AG04450 (cell line): ENCODE data around the gene LRMDA. TPM values are rescaled to one million over a fixed set of nuclear protein-coding genes. Genes with fewer than 3 reads are reported as not detected.

Source experiments
- CTCF ChIA-PET: fragments of 300-600, 350-600 bp; formaldehyde crosslinking; extraction: SDS; loops from one replicate; lab custom pipeline; 2022; ENCODE audit warnings: antibody characterized with exemption, inconsistent platforms; lab: Charles Lee
- POLR2A ChIA-PET: fragments of 350-600 bp; formaldehyde crosslinking; extraction: SDS; loops from one replicate; lab custom pipeline; 2021; ENCODE audit warnings: antibody characterized with exemption, inconsistent platforms; lab: Yijun Ruan, JAX
- DNase-seq: peaks from one replicate; pipeline ENCODE4 v3.0.0-alpha.2; 2011; ENCODE audit warnings: low read depth, low spot score
- H3K27ac ChIP-seq: one replicate; pipeline ENCODE4 v1.5.1; 2012; ENCODE audit warnings: low read depth, low read length, control low read depth
- H3K27me3 ChIP-seq: one replicate; pipeline ENCODE4 v1.6.0; 2012; ENCODE audit warnings: low read length; ENCODE audit not compliant: control insufficient read depth, insufficient read depth
- H3K4me3 ChIP-seq: 2 replicates; pipeline ENCODE4 v1.5.1; 2011; ENCODE audit warnings: mild to moderate bottlenecking, low read depth, low read length, control low read depth
- H3K9me3 ChIP-seq: 2 replicates; pipeline ENCODE4 v1.5.1; 2012; ENCODE audit warnings: low read length; ENCODE audit not compliant: control insufficient read depth, insufficient read depth
- polyA plus RNA-seq: library from polyadenylated mRNA; depleted of rRNA; stranded (reverse); fragments of >200 nt; gene quantifications from 2 replicates; pipeline ENCODE4 v1.2.3, GENCODE V29; 2011
- TF ChIP-seq, protein P1 (sequence below): IDR thresholded peaks from 2 replicates; pipeline ENCODE4 v1.5.1; 2011; ENCODE audit warnings: low read depth, low read length, control low read depth, inconsistent platforms

LRMDA gene
- polyA plus RNA-seq, 1 experiment, result 0.12 TPM

DNA sequence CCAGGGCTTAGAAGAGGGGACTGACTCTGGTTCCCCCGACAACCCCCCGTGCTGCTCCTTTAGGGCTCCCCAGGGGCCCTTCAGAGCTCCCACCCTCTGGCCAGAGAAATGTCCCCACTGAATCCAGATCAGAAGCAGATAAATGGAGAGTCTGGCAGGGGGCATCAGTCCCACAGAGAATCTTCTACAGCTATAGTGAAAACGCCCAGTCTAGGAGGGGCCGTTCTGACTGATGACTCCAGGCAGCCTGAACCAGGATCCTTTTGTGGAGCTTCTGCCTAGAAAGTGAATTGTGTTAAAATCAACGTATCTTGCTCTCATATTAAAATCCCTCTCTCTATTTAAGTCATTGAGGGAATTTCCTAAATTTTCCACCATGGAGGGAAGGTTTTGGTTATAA, 471.4 kb downstream of the LRMDA start:
- TF ChIP-seq, protein P1, sequence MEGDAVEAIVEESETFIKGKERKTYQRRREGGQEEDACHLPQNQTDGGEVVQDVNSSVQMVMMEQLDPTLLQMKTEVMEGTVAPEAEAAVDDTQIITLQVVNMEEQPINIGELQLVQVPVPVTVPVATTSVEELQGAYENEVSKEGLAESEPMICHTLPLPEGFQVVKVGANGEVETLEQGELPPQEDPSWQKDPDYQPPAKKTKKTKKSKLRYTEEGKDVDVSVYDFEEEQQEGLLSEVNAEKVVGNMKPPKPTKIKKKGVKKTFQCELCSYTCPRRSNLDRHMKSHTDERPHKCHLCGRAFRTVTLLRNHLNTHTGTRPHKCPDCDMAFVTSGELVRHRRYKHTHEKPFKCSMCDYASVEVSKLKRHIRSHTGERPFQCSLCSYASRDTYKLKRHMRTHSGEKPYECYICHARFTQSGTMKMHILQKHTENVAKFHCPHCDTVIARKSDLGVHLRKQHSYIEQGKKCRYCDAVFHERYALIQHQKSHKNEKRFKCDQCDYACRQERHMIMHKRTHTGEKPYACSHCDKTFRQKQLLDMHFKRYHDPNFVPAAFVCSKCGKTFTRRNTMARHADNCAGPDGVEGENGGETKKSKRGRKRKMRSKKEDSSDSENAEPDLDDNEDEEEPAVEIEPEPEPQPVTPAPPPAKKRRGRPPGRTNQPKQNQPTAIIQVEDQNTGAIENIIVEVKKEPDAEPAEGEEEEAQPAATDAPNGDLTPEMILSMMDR, result no peak
- POLR2A ChIA-PET, result no interaction called here
- no peaks in the 10 kb centered on the region for H3K27me3 ChIP-seq
- H3K27ac ChIP-seq, result no peak overlapping the region
- H3K4me3 ChIP-seq, result no peak overlapping the region
- DNase-seq, result no peak
- H3K9me3 ChIP-seq, result no peaks in the 10 kb centered on the region
- CTCF ChIA-PET, result no interaction called here

- no peaks in the 10 kb centered on the region for H3K27me3 ChIP-seq
- POLR2A ChIA-PET, result no interaction called here
Measured at GRCh38 chr10:75904499-75905283, 473.3 kb downstream of the LRMDA start.

DNA sequence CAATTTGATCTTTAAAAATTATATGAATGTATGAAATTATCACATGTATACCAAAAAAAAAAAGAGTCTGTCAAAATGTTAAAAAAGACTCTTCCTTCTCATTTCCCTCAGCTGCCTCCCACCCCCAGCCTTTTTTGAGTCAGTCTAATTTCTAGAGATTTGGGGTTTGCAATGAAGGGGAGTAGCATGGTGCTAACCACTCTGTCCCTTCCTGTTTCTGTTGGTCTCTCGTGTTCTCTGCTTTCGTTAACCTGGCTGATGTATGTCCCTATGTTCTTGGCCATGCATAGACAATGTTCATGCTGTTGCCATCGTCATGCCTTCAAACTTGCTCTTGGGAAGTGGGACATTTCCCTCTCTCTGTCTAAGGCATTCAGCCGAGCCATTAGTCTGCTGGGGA, 474.1 kb downstream of the LRMDA start:
- ChIA-PET POLR2A (no interaction called here), CTCF (no interaction called here)
- no peak overlapping the region for H3K4me3 ChIP-seq
- TF ChIP-seq, protein P1, result no peak
- no peaks in the 10 kb centered on the region for H3K9me3 ChIP-seq
- H3K27me3 ChIP-seq, result no peaks in the 10 kb centered on the region
- no peak for DNase-seq
- H3K27ac ChIP-seq, result no peak overlapping the region

More at GRCh38 chr10:75904499-75905283, 473.3 kb downstream of the LRMDA start:
- no peaks in the 10 kb centered on the region for H3K9me3 ChIP-seq
- H3K27ac ChIP-seq, result no peak overlapping the region
- CTCF ChIA-PET, result interaction anchor here (0.6 to 0.7 kb wide), 2 partner anchors 132 to 399 kb away, joined by 3 read pairs; no protein-coding TSS in a partner anchor
- no peak overlapping the region for H3K4me3 ChIP-seq
- TF ChIP-seq, protein P1, result no peak
- no peak for DNase-seq

DNA sequence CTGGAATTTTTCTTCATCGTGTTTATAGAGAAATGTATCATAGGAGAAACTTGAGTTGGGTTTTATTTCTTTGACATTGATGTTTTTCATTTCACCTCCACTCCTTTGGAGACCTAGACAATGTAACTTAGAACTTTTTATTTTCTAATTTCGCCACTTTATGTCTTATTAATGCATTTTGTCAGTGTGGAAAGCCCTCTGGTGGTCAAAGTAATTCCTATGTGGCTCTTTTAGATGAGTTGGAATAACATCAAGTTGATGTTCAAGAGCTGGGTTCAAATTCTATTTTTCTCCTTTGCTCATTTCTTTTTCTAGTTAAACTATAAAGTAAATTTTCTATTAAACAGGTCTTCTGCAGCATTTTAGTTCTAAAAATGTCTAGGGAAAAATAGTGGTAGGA, 478.6 kb downstream of the LRMDA start:
- no peak overlapping the region for H3K27ac ChIP-seq
- H3K4me3 ChIP-seq, result no peak overlapping the region
- no peaks in the 10 kb centered on the region for H3K9me3 ChIP-seq
- DNase-seq, result no peak
- ChIA-PET POLR2A (no interaction called here), CTCF (no interaction called here)
- TF ChIP-seq, protein P1, result peak; percentile 56
- H3K27me3 ChIP-seq, result no peaks in the 10 kb centered on the region

DNA sequence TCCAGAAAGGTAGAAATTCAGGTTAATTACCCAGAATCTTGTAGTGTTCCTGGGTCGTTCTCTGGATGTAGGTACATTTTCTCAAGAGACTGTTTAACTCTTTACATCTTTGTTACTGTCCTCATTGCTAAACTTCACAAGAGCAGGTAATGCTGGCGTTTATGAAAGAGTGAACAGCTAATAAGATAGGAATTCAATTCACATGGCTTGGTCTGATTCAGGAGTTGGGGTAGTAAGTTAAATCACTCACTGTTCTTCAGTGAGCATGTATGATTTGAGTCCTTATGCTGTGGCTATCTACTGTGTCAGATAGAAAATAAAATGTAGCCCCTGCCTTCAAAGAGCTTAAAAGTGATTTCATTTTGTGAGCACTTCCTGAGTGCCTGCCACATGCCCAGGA, 480.0 kb downstream of the LRMDA start:
- H3K4me3 ChIP-seq, result no peak overlapping the region
- ChIA-PET CTCF (no interaction called here), POLR2A (no interaction called here)
- no peak overlapping the region for H3K27ac ChIP-seq
- no peaks in the 10 kb centered on the region for H3K9me3 ChIP-seq
- DNase-seq, result no peak
- TF ChIP-seq, protein P1, result no peak
- H3K27me3 ChIP-seq, result no peaks in the 10 kb centered on the region
